A549 (cell line): ENCODE results near the gene HLA-A.

Source experiments
- CBX2 ChIP-seq: fragments of 200-600 bp; sonication (generic); IDR thresholded peaks from 2 replicates; pipeline ENCODE4 v1.6.1; 2016; ENCODE audit warnings: low read depth, mild to moderate bottlenecking, borderline replicate concordance
- CEBPB ChIP-seq, 2 experiments: fragments of >200 bp in 1 of 2; sonication (Bioruptor Twin) in 1 of 2; formaldehyde crosslinking in 1 of 2; IDR thresholded peaks; 2 replicates each; pipeline ENCODE4 v1.6.1; 2012 to 2016
- CTCF ChIP-seq: fragments of >200 bp; sonication (Bioruptor Twin); formaldehyde crosslinking; IDR thresholded peaks from 3 replicates; pipeline ENCODE4 v1.5.1; 2016
- MYC ChIP-seq: IDR thresholded peaks from 2 replicates; pipeline ENCODE4 v1.6.1; 2012; ENCODE audit warnings: mild to moderate bottlenecking, inconsistent platforms, low read length, improper control_type of control experiment, borderline replicate concordance
- RAD21 ChIP-seq, 2 experiments: fragments of >200 bp in 1 of 2; sonication (Bioruptor Twin) in 1 of 2; formaldehyde crosslinking in 1 of 2; IDR thresholded peaks in 1 of 2; conservative IDR thresholded peaks in 1 of 2; 2 replicates in 1 of 2; 3 replicates in 1 of 2; pipeline ENCODE4 v1.6.1; 2012 to 2018; ENCODE audit warnings: inconsistent platforms in 1 of 2
- SMC3 ChIP-seq: fragments of >200 bp; sonication (Bioruptor Twin); formaldehyde crosslinking; IDR thresholded peaks from 3 replicates; pipeline ENCODE4 v1.6.1; 2018; ENCODE audit warnings: inconsistent platforms

GRCh38 chr6:29917857-29918256 is 24.5 kb upstream of the HLA-A start:
- TF ChIP-seq MYC (no peak), RAD21 (conservative IDR thresholded peaks at IDR 0.05 in 1 of 2, IDR thresholded peaks at IDR 0.05 in 1 of 2) (no peak), CTCF (no peak), SMC3 (no peak), CBX2 (no peak), CEBPB (IDR thresholded peaks at IDR 0.05) (no peak)
